ENCODE data around the gene CIAO3. TPM values are rescaled to one million over a fixed set of nuclear protein-coding genes. Genes with fewer than 3 reads are reported as not detected.
A peak's percentile ranks its signal among the peaks of the same experiment; 100 is the strongest.

CIAO3 gene
- total RNA-seq, 4 donors from 2014 or later, result 39.8 to 53.2 (median 45.6) TPM

DNA sequence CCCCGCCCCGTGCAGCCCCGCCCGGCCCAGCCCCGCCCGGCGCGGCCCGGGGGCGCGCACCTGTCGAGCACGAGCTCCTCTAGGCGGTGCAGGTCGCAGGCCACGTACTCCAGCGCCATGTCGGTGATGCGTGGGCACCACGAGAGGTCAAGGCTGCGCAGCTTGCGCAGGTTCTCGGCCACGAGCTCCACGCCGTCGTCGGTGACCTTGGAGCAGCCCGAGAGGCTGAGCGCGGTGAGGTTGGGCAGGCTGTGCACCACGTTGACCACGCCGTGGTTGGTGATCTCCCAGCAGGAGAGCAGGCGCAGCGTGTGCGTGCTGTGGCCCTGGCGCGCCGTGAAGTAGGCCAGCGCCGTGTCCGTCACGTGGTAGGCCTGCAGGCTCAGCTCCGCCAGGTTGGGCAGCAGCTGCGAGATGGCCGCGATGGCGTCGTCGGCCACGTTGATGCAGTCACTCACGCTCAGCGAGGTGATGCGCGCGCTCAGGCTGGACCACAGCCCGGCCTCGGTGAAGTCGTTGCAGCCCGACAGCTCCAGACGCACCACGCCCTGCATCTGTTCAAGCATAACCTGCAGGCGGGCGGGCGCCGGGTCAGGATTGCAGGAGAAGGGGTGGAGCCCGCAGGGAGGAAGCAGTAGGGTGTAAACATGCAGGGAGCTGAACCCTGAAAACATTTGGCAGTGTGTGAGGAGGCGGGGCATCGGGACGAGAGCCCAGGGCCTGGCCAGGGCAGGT, 45.3 kb downstream of the CIAO3 start:
- Histone ChIP-seq H3K27ac (no peak overlapping the region), H3K27me3 (peaks cover 0 to 76% of the 10 kb centered on the region in 2 donors), H3K36me3 (peaks cover 0 to 8% (median 0%) of the 10 kb centered on the region in 3 donors), H3K4me3 (peak overlapping the region in 2 of 4 donors; percentile 10 to 33), H3K9me3 (no peaks in the 10 kb centered on the region), H3K4me1 (peaks cover 0 to 30% (median 14%) of the 10 kb centered on the region in 4 donors)
- no peak for TF ChIP-seq EP300 (IDR thresholded peaks at IDR 0.05)
- TF ChIP-seq POLR2A (IDR thresholded peaks at IDR 0.05), result no peak
- TF ChIP-seq, protein P1, sequence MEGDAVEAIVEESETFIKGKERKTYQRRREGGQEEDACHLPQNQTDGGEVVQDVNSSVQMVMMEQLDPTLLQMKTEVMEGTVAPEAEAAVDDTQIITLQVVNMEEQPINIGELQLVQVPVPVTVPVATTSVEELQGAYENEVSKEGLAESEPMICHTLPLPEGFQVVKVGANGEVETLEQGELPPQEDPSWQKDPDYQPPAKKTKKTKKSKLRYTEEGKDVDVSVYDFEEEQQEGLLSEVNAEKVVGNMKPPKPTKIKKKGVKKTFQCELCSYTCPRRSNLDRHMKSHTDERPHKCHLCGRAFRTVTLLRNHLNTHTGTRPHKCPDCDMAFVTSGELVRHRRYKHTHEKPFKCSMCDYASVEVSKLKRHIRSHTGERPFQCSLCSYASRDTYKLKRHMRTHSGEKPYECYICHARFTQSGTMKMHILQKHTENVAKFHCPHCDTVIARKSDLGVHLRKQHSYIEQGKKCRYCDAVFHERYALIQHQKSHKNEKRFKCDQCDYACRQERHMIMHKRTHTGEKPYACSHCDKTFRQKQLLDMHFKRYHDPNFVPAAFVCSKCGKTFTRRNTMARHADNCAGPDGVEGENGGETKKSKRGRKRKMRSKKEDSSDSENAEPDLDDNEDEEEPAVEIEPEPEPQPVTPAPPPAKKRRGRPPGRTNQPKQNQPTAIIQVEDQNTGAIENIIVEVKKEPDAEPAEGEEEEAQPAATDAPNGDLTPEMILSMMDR (IDR thresholded peaks at IDR 0.05), result no peak
- DNase-seq (ENCODE audit: low spot score in 2 of 2), result no peak
- 6 to 14% methylated on average over 21 to 34 of the region's 71 CpGs for whole genome bisulfite sequencing, 2 donors

DNA sequence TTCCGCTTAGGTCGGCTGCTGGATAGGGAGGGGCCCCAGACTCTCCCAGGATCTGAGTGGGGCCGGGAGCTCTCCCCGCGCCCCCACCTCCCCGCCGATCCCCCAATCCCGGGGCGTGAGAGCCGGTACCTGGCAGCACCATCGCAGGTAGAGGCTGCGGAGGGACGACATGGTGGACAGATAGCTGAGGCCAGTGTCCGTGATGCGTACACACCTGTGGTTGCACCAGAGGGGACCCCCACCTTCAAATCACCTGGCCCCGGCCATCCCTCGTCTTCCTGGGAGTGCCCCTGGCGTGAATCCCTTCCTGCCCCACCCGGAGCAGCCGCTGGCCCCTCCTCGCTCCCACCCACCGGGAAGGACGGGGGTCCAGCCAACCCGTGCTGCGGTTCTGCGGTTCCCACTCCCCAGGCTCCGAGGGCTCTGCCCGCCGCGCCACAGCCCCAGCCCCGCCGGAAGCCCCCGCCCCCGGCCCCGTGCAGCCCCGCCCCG, 45.9 kb downstream of the CIAO3 start:
- Histone ChIP-seq H3K27ac (no peak overlapping the region), H3K9me3 (no peaks in the 10 kb centered on the region), H3K4me1 (peaks cover 0 to 31% (median 15%) of the 10 kb centered on the region in 4 donors), H3K36me3 (peaks cover 0 to 8% (median 0%) of the 10 kb centered on the region in 3 donors), H3K27me3 (peaks cover 0 to 70% of the 10 kb centered on the region in 2 donors), H3K4me3 (peak overlapping the region in 1 of 4 donors; percentile 27)
- TF ChIP-seq, protein P1 (IDR thresholded peaks at IDR 0.05), result no peak
- no peak for TF ChIP-seq POLR2A (IDR thresholded peaks at IDR 0.05)
- no peak for TF ChIP-seq EP300 (IDR thresholded peaks at IDR 0.05)
- 0 to 3% methylated on average over 1 to 12 of the region's 37 CpGs for WGBS, 2 donors
- no peak for DNase-seq (ENCODE audit: low spot score in 2 of 2)

DNA sequence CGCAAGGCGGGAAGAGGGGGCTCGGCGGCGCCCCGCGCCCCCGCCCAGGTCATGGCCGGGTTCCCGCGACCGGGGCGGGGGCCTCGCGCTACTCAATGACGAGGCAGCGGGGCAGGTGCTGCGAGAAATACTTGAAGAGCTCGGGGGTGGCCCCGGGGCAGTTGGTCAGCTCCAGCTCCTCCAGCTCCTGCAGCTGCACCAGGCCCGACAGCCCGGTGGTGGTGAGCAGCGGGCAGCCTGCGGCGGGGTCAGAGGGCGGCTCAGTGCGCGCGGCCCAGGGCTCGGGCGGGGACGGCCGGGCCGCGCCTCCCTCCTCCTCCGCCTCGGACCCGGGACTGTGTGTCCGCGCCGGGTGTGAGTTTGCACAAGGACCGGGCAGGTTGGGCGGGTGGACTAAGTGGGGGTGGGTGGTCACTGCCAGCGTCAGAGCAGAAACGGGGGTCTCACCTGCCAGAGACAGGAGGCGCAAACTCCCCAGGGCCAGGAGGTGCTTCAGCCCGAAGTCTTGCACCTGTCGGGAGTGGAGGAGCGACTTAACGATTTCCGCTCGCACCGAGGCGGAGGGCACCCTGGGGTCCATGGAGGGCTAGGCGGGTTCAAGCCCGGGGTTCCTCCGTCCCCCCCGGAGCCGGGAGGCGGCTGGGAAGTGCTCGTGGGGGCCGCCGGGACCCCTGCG, 46.5 kb downstream of the CIAO3 start:
- H3K9me3 ChIP-seq, result no peaks in the 10 kb centered on the region
- H3K27me3 ChIP-seq, result peaks cover 0 to 64% of the 10 kb centered on the region in 2 donors
- 2 to 3% methylated on average over 16 to 28 of the region's 64 CpGs for WGBS, 2 donors
- no peak for DNase-seq (ENCODE audit: low spot score in 2 of 2)
- H3K36me3 ChIP-seq, result peaks cover 0 to 8% (median 0%) of the 10 kb centered on the region in 3 donors
- peak overlapping the region in 1 of 4 donors; percentile 27 for H3K4me3 ChIP-seq
- H3K27ac ChIP-seq, result no peak overlapping the region
- peaks cover 0 to 36% (median 20%) of the 10 kb centered on the region in 4 donors for H3K4me1 ChIP-seq
- TF ChIP-seq POLR2A (IDR thresholded peaks at IDR 0.05), result no peak
- TF ChIP-seq, protein P1 (IDR thresholded peaks at IDR 0.05), result no peak
- no peak for TF ChIP-seq EP300 (IDR thresholded peaks at IDR 0.05)

DNA sequence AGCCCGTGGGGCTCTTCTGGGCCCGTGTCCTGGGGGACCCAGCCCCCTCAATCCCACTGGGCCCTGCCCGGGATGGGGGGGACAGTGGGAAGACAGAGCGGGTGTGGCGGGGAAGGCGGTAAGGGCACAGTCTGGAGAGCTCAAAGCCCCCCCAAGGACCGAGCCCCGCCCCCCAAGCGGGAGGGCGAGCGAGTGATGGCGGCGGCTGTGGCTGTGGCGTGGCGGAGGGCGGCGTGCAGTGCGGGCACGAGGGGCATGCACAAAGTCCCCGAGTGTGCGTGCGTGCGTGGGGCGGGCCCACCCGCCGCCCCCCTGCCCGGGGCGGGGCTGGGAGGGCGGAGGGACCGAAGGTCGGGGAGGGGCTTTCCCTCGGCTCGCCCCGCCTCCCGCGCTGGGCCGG, 47.0 kb downstream of the CIAO3 start:
- peaks cover 0 to 42% (median 25%) of the 10 kb centered on the region in 4 donors for H3K4me1 ChIP-seq
- peaks cover 0 to 58% of the 10 kb centered on the region in 2 donors for H3K27me3 ChIP-seq
- no peak overlapping the region for H3K4me3 ChIP-seq
- no peak for TF ChIP-seq POLR2A (IDR thresholded peaks at IDR 0.05)
- DNase-seq (ENCODE audit: low spot score in 2 of 2), result no peak
- H3K9me3 ChIP-seq, result no peaks in the 10 kb centered on the region
- peaks cover 0 to 8% (median 0%) of the 10 kb centered on the region in 3 donors for H3K36me3 ChIP-seq
- H3K27ac ChIP-seq, result no peak overlapping the region
- 3% methylated on average over 20 to 30 of the region's 37 CpGs for WGBS, 2 donors

DNA sequence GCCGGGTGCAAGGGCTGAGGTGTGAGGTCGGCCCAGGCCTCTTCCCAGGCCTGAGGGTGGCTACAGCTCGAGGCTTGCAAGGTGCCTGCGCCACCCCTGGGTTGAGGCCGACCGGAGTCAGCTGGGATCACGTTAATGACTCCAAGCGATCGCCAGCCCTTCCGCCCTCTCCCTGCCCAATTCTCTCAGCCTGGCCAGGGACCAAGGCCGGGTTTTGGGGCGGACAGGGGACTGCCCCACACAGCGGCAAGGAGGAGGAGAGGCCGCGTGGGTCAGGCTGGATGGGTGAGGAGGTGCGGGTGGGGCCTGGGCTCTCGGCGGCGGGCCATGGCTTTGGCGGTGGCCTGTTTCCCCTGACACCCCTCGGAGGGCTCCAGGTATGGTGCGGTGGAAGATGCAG, 47.4 kb downstream of the CIAO3 start:
- Histone ChIP-seq H3K36me3 (peaks cover 0 to 8% (median 0%) of the 10 kb centered on the region in 3 donors), H3K4me1 (peaks cover 0 to 46% (median 27%) of the 10 kb centered on the region in 4 donors), H3K27ac (no peak overlapping the region), H3K27me3 (peaks cover 0 to 56% of the 10 kb centered on the region in 2 donors), H3K4me3 (no peak overlapping the region), H3K9me3 (no peaks in the 10 kb centered on the region)
- WGBS, 2 donors, result 29 to 48% methylated on average over 18 to 20 of the region's 22 CpGs
- TF ChIP-seq, protein P1 (IDR thresholded peaks at IDR 0.05), result no peak
- no peak for TF ChIP-seq POLR2A (IDR thresholded peaks at IDR 0.05)
- DNase-seq (ENCODE audit: low spot score in 2 of 2), result no peak
